Duodenal mucosa (tissue), 2 donors: ENCODE measurements around the gene BRSK2.
"Not testable (repeated sequence)": the region's sequence is repeated elsewhere in the genome, so short reads cannot be mapped to it uniquely, and the experiment has no call there.

Experiments
- H3K27ac ChIP-seq: one replicate; pipeline ENCODE4 v1.7.0; 2013; ENCODE audit warnings: low read depth, low read length
- H3K27me3 ChIP-seq, 2 donors: one replicate each; pipeline ENCODE4 v1.7.0; 2013; ENCODE audit warnings: low read length in 2 of 2, control low read depth in 1 of 2; ENCODE audit not compliant: insufficient read depth in 2 of 2, control insufficient read depth in 1 of 2
- H3K36me3 ChIP-seq, 2 donors: one replicate each; pipeline ENCODE4 v1.7.0; 2013; ENCODE audit warnings: low read length in 2 of 2, control low read depth in 1 of 2; ENCODE audit not compliant: insufficient read depth in 2 of 2, control insufficient read depth in 1 of 2
- H3K4me1 ChIP-seq, 2 donors: one replicate each; pipeline ENCODE4 v1.7.0; 2013; ENCODE audit warnings: low read length in 2 of 2, control low read depth in 1 of 2; ENCODE audit not compliant: insufficient read depth in 2 of 2, control insufficient read depth in 1 of 2
- H3K4me3 ChIP-seq, 2 donors: one replicate each; pipeline ENCODE4 v1.7.0; 2013; ENCODE audit warnings: low read length in 2 of 2, low read depth in 1 of 2
- H3K9ac ChIP-seq, 2 donors: one replicate each; pipeline ENCODE4 v1.7.0; 2013; ENCODE audit warnings: low read length in 2 of 2, low read depth in 1 of 2
- H3K9me3 ChIP-seq, 2 donors: one replicate each; pipeline ENCODE4 v1.7.0; 2013; ENCODE audit warnings: low read length in 2 of 2, control low read depth in 1 of 2; ENCODE audit not compliant: control insufficient read depth in 1 of 2

The BRSK2 gene

GRCh38 chr11:1421291-1421690 is 31.6 kb downstream of the BRSK2 start:
- no peak overlapping the region for H3K9ac ChIP-seq
- H3K4me1 ChIP-seq = no peaks in the 10 kb centered on the region
- H3K27ac ChIP-seq = no peak overlapping the region
- H3K36me3 ChIP-seq = no peaks in the 10 kb centered on the region
- H3K9me3 ChIP-seq = peaks cover 19 to 20% of the 10 kb centered on the region in 2 donors
- no peak overlapping the region for H3K4me3 ChIP-seq
- H3K27me3 ChIP-seq = no peaks in the 10 kb centered on the region

- Histone ChIP-seq H3K4me3 (no peak overlapping the region), H3K27ac (no peak overlapping the region), H3K36me3 (no peaks in the 10 kb centered on the region), H3K27me3 (no peaks in the 10 kb centered on the region), H3K4me1 (no peaks in the 10 kb centered on the region), H3K9me3 (peaks cover 10 to 15% of the 10 kb centered on the region in 2 donors), H3K9ac (no peak overlapping the region)
Measured at GRCh38 chr11:1422481-1422880, 32.7 kb downstream of the BRSK2 start.

GRCh38 chr11:1422981-1423380 is 33.2 kb downstream of the BRSK2 start:
- H3K4me3 ChIP-seq = no peak overlapping the region
- no peak overlapping the region for H3K27ac ChIP-seq
- no peaks in the 10 kb centered on the region for H3K36me3 ChIP-seq
- H3K9me3 ChIP-seq = peaks cover 9 to 13% of the 10 kb centered on the region in 2 donors
- no peaks in the 10 kb centered on the region for H3K4me1 ChIP-seq
- no peak overlapping the region for H3K9ac ChIP-seq
- H3K27me3 ChIP-seq = no peaks in the 10 kb centered on the region

GRCh38 chr11:1423406-1423805 is 33.7 kb downstream of the BRSK2 start:
- not testable (repeated sequence) for H3K9me3 ChIP-seq, H3K36me3 ChIP-seq, H3K27ac ChIP-seq, H3K4me3 ChIP-seq, H3K9ac ChIP-seq, H3K27me3 ChIP-seq, H3K4me1 ChIP-seq

- peaks cover 0 to 5% of the 10 kb centered on the region in 2 donors for H3K9me3 ChIP-seq
- no peaks in the 10 kb centered on the region for H3K4me1 ChIP-seq
- H3K27ac ChIP-seq = no peak overlapping the region
- no peak overlapping the region for H3K4me3 ChIP-seq
- H3K27me3 ChIP-seq = no peaks in the 10 kb centered on the region
- no peak overlapping the region for H3K9ac ChIP-seq
- no peaks in the 10 kb centered on the region for H3K36me3 ChIP-seq
Measured at GRCh38 chr11:1425006-1425405, 35.3 kb downstream of the BRSK2 start.

- Histone ChIP-seq H3K36me3 (no peaks in the 10 kb centered on the region), H3K9ac (no peak overlapping the region)
Measured at GRCh38 chr11:1425439-1425838, 35.7 kb downstream of the BRSK2 start.

GRCh38 chr11:1428762-1429316 is 39.1 kb downstream of the BRSK2 start:
- peaks cover 0 to 5% of the 10 kb centered on the region in 2 donors for H3K9me3 ChIP-seq
- no peaks in the 10 kb centered on the region for H3K4me1 ChIP-seq
- no peak overlapping the region for H3K27ac ChIP-seq
- no peak overlapping the region for H3K9ac ChIP-seq
- H3K27me3 ChIP-seq = no peaks in the 10 kb centered on the region
- H3K36me3 ChIP-seq = no peaks in the 10 kb centered on the region
- no peak overlapping the region for H3K4me3 ChIP-seq

More at GRCh38 chr11:1425439-1425838, 35.7 kb downstream of the BRSK2 start:
- no peaks in the 10 kb centered on the region for H3K4me1 ChIP-seq
- H3K27ac ChIP-seq = no peak overlapping the region
- no peaks in the 10 kb centered on the region for H3K27me3 ChIP-seq
- no peak overlapping the region for H3K4me3 ChIP-seq
- H3K9me3 ChIP-seq = peaks cover 0 to 5% of the 10 kb centered on the region in 2 donors

GRCh38 chr11:1433568-1433967 is 43.8 kb downstream of the BRSK2 start:
- no peaks in the 10 kb centered on the region for H3K4me1 ChIP-seq
- H3K27ac ChIP-seq = no peak overlapping the region
- peaks cover 0 to 3% of the 10 kb centered on the region in 2 donors for H3K27me3 ChIP-seq
- peaks cover 0 to 5% of the 10 kb centered on the region in 2 donors for H3K9me3 ChIP-seq
- no peaks in the 10 kb centered on the region for H3K36me3 ChIP-seq
- no peak overlapping the region for H3K9ac ChIP-seq
- H3K4me3 ChIP-seq = no peak overlapping the region

GRCh38 chr11:1433977-1434640 is 44.4 kb downstream of the BRSK2 start:
- Histone ChIP-seq H3K4me1 (no peaks in the 10 kb centered on the region), H3K36me3 (no peaks in the 10 kb centered on the region), H3K27ac (no peak overlapping the region), H3K27me3 (peaks cover 0 to 3% of the 10 kb centered on the region in 2 donors), H3K9me3 (no peaks in the 10 kb centered on the region), H3K9ac (no peak overlapping the region), H3K4me3 (no peak overlapping the region)

GRCh38 chr11:1435479-1435819 is 45.7 kb downstream of the BRSK2 start:
- not testable (repeated sequence) for H3K9me3 ChIP-seq, H3K36me3 ChIP-seq, H3K4me1 ChIP-seq, H3K27me3 ChIP-seq, H3K9ac ChIP-seq, H3K4me3 ChIP-seq, H3K27ac ChIP-seq
